Endothelial cell of umbilical vein (primary cell): ENCODE measurements around the gene CTSC.

Experiments used
- EZH2 ChIP-seq: IDR thresholded peaks from 2 replicates; pipeline ENCODE4 v1.6.1; 2012; ENCODE audit warnings: borderline replicate concordance, low read depth, mild to moderate bottlenecking, moderate library complexity, low read length, inconsistent platforms; ENCODE audit not compliant: severe bottlenecking
- FOS ChIP-seq: IDR thresholded peaks from 2 replicates; pipeline ENCODE4 v1.6.1; 2011; ENCODE audit warnings: mild to moderate bottlenecking, low read length, moderate library complexity, borderline replicate concordance; ENCODE audit not compliant: insufficient read depth
- GATA2 ChIP-seq: IDR thresholded peaks from 2 replicates; pipeline ENCODE4 v1.7.0; 2011; ENCODE audit warnings: low read depth, mild to moderate bottlenecking, moderate library complexity, mixed read lengths, low read length; ENCODE audit not compliant: insufficient read length, insufficient read depth
- JUN ChIP-seq: IDR thresholded peaks from 2 replicates; pipeline ENCODE4 v1.6.1; 2011; ENCODE audit warnings: borderline replicate concordance, low read depth; ENCODE audit not compliant: insufficient read length, insufficient read depth
- MYC ChIP-seq: IDR thresholded peaks from one replicate; pipeline ENCODE4 v1.6.1; 2011; ENCODE audit warnings: mild to moderate bottlenecking, low read depth, low read length
- POLR2A ChIP-seq: IDR thresholded peaks from 2 replicates; pipeline ENCODE4 v1.6.1; 2012; ENCODE audit warnings: low read depth, mild to moderate bottlenecking, control low read depth, low read length
- POLR2AphosphoS5 ChIP-seq: IDR thresholded peaks from 2 replicates; pipeline ENCODE4 v1.6.1; 2012; ENCODE audit warnings: low read depth, mild to moderate bottlenecking, control low read depth, low read length, moderate library complexity; ENCODE audit not compliant: insufficient read depth
- TF ChIP-seq, protein P1 (sequence below), 2 donors: IDR thresholded peaks; 1 replicate in 1 of 2; 2 replicates in 1 of 2; pipeline ENCODE4 v1.5.1; 2011; ENCODE audit warnings: low read length in 2 of 2, mild to moderate bottlenecking in 2 of 2, moderate library complexity in 2 of 2, control low read depth in 1 of 2, inconsistent platforms in 1 of 2, low read depth in 1 of 2; ENCODE audit not compliant: insufficient read depth in 1 of 2; ENCODE audit errors: extremely low read depth in 1 of 2
- TF ChIP-seq, protein P2 (sequence below): IDR thresholded peaks from 2 replicates; pipeline ENCODE4 v1.6.1; 2011; ENCODE audit not compliant: insufficient read depth, insufficient read length

GRCh38 chr11:88297863-88298262, 39.7 kb downstream of the CTSC start:
- TF ChIP-seq POLR2AphosphoS5 (no peak), POLR2A (no peak), MYC (no peak), EZH2 (no peak), GATA2 (no peak), JUN (no peak), FOS (no peak)
- TF ChIP-seq, protein P1, sequence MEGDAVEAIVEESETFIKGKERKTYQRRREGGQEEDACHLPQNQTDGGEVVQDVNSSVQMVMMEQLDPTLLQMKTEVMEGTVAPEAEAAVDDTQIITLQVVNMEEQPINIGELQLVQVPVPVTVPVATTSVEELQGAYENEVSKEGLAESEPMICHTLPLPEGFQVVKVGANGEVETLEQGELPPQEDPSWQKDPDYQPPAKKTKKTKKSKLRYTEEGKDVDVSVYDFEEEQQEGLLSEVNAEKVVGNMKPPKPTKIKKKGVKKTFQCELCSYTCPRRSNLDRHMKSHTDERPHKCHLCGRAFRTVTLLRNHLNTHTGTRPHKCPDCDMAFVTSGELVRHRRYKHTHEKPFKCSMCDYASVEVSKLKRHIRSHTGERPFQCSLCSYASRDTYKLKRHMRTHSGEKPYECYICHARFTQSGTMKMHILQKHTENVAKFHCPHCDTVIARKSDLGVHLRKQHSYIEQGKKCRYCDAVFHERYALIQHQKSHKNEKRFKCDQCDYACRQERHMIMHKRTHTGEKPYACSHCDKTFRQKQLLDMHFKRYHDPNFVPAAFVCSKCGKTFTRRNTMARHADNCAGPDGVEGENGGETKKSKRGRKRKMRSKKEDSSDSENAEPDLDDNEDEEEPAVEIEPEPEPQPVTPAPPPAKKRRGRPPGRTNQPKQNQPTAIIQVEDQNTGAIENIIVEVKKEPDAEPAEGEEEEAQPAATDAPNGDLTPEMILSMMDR (IDR thresholded peaks at IDR 0.05; ENCODE audit: extremely low read depth in 1 of 2, insufficient read depth in 1 of 2, low read depth in 1 of 2, low read length in 2 of 2), result no peak
- TF ChIP-seq, protein P2, sequence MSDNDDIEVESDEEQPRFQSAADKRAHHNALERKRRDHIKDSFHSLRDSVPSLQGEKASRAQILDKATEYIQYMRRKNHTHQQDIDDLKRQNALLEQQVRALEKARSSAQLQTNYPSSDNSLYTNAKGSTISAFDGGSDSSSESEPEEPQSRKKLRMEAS, result no peak
